HepG2 (cell line): ENCODE data around the gene WNT3. TPM values are rescaled to one million over a fixed set of nuclear protein-coding genes. Genes with fewer than 3 reads are reported as not detected.

Source experiments
- ATAC-seq: fragments of 200-7000 bp; cut with Tn5 transposase; 3 replicates; pipeline ENCODE4 v1.9.1; 2020; ENCODE audit warnings: mild to moderate bottlenecking, moderate library complexity
- BruUV-seq: library from RNA; stranded (reverse); fragments of 400-500 nt; replicated peaks from 2 replicates; lab custom pipeline; 2021; lab: Mats Ljungman, UMichigan
- CTCF ChIA-PET: fragments of 300-600 bp; formaldehyde crosslinking; extraction: SDS; loops from one replicate; lab custom pipeline; 2021; ENCODE audit warnings: low total read pairs, inconsistent platforms, low intra/inter-chr PET ratio; lab: Yijun Ruan, JAX
- POLR2A ChIA-PET: fragments of 350-600 bp; sonication (Branson Sonifier 250); formaldehyde crosslinking; loops from one replicate; lab custom pipeline; 2020; ENCODE audit warnings: antibody characterized with exemption, inconsistent platforms; lab: Yijun Ruan, JAX
- DNase-seq: peaks from one replicate; pipeline ENCODE4 v3.0.0-alpha.2; 2015; ENCODE audit warnings: low spot score
- FAIRE-seq: peaks from 3 replicates; lab custom pipeline; 2011; peaks lifted over from hg19 to GRCh38; lab: Jason Lieb, UNC
- H2AFZ ChIP-seq: one replicate; pipeline ENCODE4 v1.6.1; 2011; ENCODE audit warnings: low read length, inconsistent platforms
- H3K27ac ChIP-seq: fragments of 300-600 bp; 3 replicates; pipeline ENCODE4 v1.8.0; 2011; ENCODE audit warnings: mixed run types, mild to moderate bottlenecking, mixed read lengths, low read length, inconsistent platforms; ENCODE audit not compliant: insufficient read depth; ENCODE audit errors: extremely low read length
- H3K27me3 ChIP-seq, 2 experiments: fragments of 200-600 bp in 1 of 2; 2 replicates in 1 of 2; 3 replicates in 1 of 2; pipeline versions ENCODE4 v1.6.0 to v1.8.0; 2011; ENCODE audit warnings: low read length in 2 of 2, mild to moderate bottlenecking in 2 of 2, moderate library complexity in 2 of 2, inconsistent platforms in 1 of 2; ENCODE audit not compliant: insufficient read depth in 2 of 2, control insufficient read depth in 1 of 2
- H3K36me3 ChIP-seq, 2 experiments: fragments of 200-600 bp in 1 of 2; replicated peaks in 1 of 2; 2 replicates in 1 of 2; 3 replicates in 1 of 2; pipeline versions ENCODE4 v1.5.1 to v1.8.0; 2011; ENCODE audit warnings: low read length in 2 of 2, inconsistent platforms in 1 of 2; ENCODE audit not compliant: insufficient read depth in 2 of 2, control insufficient read depth in 1 of 2
- H3K4me1 ChIP-seq: 2 replicates; pipeline ENCODE4 v1.5.1; 2012; ENCODE audit warnings: low read length, inconsistent platforms; ENCODE audit not compliant: insufficient read depth
- H3K4me2 ChIP-seq: 2 replicates; pipeline ENCODE4 v1.6.0; 2011; ENCODE audit warnings: low read depth, low read length, inconsistent platforms
- H3K4me3 ChIP-seq, 3 experiments: fragments of 200-600 bp in 1 of 3; sonication (generic), shearing (Covaris generic) in 1 of 3; replicated peaks in 1 of 3; 2 replicates each; pipeline ENCODE4 v1.5.1; 2011 to 2016; ENCODE audit warnings: low read length in 3 of 3, inconsistent platforms in 2 of 3, low read depth in 2 of 3, mild to moderate bottlenecking in 2 of 3, control low read depth in 1 of 3, mixed read lengths in 1 of 3; ENCODE audit not compliant: insufficient read depth in 1 of 3
- H3K79me2 ChIP-seq: one replicate; pipeline ENCODE4 v1.6.1; 2011; ENCODE audit warnings: low read length, inconsistent platforms; ENCODE audit not compliant: insufficient read depth
- H3K9ac ChIP-seq: 2 replicates; pipeline ENCODE4 v1.6.0; 2011; ENCODE audit warnings: mild to moderate bottlenecking, low read depth, low read length, inconsistent platforms; ENCODE audit not compliant: insufficient read depth
- H3K9me3 ChIP-seq: 2 replicates; pipeline ENCODE4 v1.5.1; 2012; ENCODE audit warnings: mild to moderate bottlenecking, low read length
- H4K20me1 ChIP-seq: 2 replicates; pipeline ENCODE4 v1.6.0; 2011; ENCODE audit warnings: inconsistent platforms, mild to moderate bottlenecking, low read length, moderate library complexity; ENCODE audit not compliant: insufficient read depth
- E2F2 ChIP-seq: sonication (generic); formaldehyde crosslinking; IDR thresholded peaks from 2 replicates; pipeline ENCODE4 v1.4.0; 2020; ENCODE audit warnings: missing genetic modification reagents, borderline replicate concordance
- FOSL1 ChIP-seq: sonication (generic); formaldehyde crosslinking; IDR thresholded peaks from 2 replicates; pipeline ENCODE4 v1.9.0; 2021; ENCODE audit warnings: missing genetic modification reagents, borderline replicate concordance
- FOXK1 ChIP-seq: sonication (generic); formaldehyde crosslinking; IDR thresholded peaks from 2 replicates; pipeline ENCODE4 v1.4.0; 2020; ENCODE audit warnings: low read depth, missing genetic modification reagents, borderline replicate concordance
- HOXA3 ChIP-seq: sonication (generic); formaldehyde crosslinking; IDR thresholded peaks from 2 replicates; pipeline ENCODE4 v1.5.0; 2020; ENCODE audit warnings: missing genetic modification reagents
- PBX2 ChIP-seq: IDR thresholded peaks from 2 replicates; pipeline ENCODE4 v1.6.1; 2016; ENCODE audit warnings: control low read depth
- PRMT3 ChIP-seq: sonication (generic); formaldehyde crosslinking; IDR thresholded peaks from 2 replicates; pipeline ENCODE4 v1.8.1; 2022; ENCODE audit warnings: low read depth, mild to moderate bottlenecking, moderate library complexity, missing genetic modification reagents, borderline replicate concordance
- TEF ChIP-seq: sonication (generic); formaldehyde crosslinking; IDR thresholded peaks from 2 replicates; pipeline ENCODE4 v1.5.0; 2020; ENCODE audit warnings: missing genetic modification reagents
- TFAP4 ChIP-seq: sonication (generic); IDR thresholded peaks from 2 replicates; pipeline ENCODE4 v1.6.1; 2016; ENCODE audit warnings: low read depth, borderline replicate concordance
- XRCC5 ChIP-seq: fragments of 200-400 bp; formaldehyde crosslinking; optimal IDR thresholded peaks from 2 replicates; pipeline ENCODE3; 2017; ENCODE audit warnings: mild to moderate bottlenecking, low read length
- ZFP36 ChIP-seq: fragments of 150-350 bp; IDR thresholded peaks from 2 replicates; pipeline ENCODE4 v1.6.1; 2018; ENCODE audit warnings: borderline replicate concordance, low read length, low read depth; ENCODE audit not compliant: partially characterized antibody
- ZNF75D ChIP-seq: sonication (generic); formaldehyde crosslinking; IDR thresholded peaks from 2 replicates; pipeline ENCODE4 v1.8.1; 2023; ENCODE audit warnings: missing genetic modification reagents, mild to moderate bottlenecking, borderline replicate concordance
- WGBS: methylation state at CpG from one replicate; pipeline ENCODE4 v1.1.6; 2017; ENCODE audit warnings: low lambda C conversion rate; 5-methylcytosine and 5-hydroxymethylcytosine counted together
- in situ Hi-C: cut with HindIII; loops from 2 replicates; pipeline ENCODE4 v1.10.0; 2017; ENCODE audit warnings: low pct_unique_long_range_greater_than_20kb; ENCODE audit not compliant: extremely low pct_ligation_motif_present
- intact Hi-C: fragments of 100-400 bp; cut with micrococcal nuclease; formaldehyde crosslinking; loops from one replicate; pipeline ENCODE4 v1.10.0; 2022; ENCODE audit not compliant: unreplicated experiment
- polyA plus RNA-seq, 8 experiments: library from polyadenylated mRNA; depleted of rRNA in 3 of 8; stranded (reverse) in 7 of 8; unstranded in 1 of 8; fragments of >200 nt; fragmentation: Illumina TruSeq in 4 of 8; extraction: Trizol in 4 of 8; gene quantifications; 2 replicates each; pipeline versions ENCODE4 v1.2.1 to v1.2.3, GENCODE V29; 2011 to 2016; ENCODE audit warnings: low read depth in 4 of 8, missing spikeins in 1 of 8, mixed read lengths in 1 of 8; ENCODE audit not compliant: insufficient read depth in 1 of 8
- total RNA-seq, 5 experiments: library from RNA; depleted of rRNA; stranded (reverse); fragments of >200 nt; fragmentation: Illumina TruSeq; extraction: Trizol; gene quantifications; 2 replicates each; pipeline ENCODE4 v1.2.3, GENCODE V29; 2016; ENCODE audit warnings: low read depth in 1 of 5
- TF ChIP-seq, protein P1 (sequence below): IDR thresholded peaks from 2 replicates; pipeline ENCODE4 v1.6.1; 2016; ENCODE audit warnings: low read depth

The WNT3 gene
- total and polyA plus RNA-seq, 2 of the 13 experiments (the other 11 are each of a cell fraction or from before 2014, with no cell fraction given) = 8.5 to 10.3 TPM

GRCh38 chr17:46832945-46833839 lies 14.7 kb upstream of the WNT3 start:
- in situ Hi-C loops = loop anchor here (25.0 kb wide), 1 partner anchor 821 kb away; no protein-coding TSS in a partner anchor
- H3K4me3 ChIP-seq = peak overlapping the region in 1 of 3 experiments; percentile 62; a peak in 2 of 6 replicates
- no peak overlapping the region for H3K27ac ChIP-seq
- ATAC-seq (peak; percentile 67), DNase-seq (peak; percentile 57), FAIRE-seq (peak; percentile 32)
- POLR2A ChIA-PET = interaction anchor here (0.5 to 1.4 kb wide), 7 partner anchors 12 to 698 kb away, joined by 3 to 4 read pairs (median 3); no protein-coding TSS in a partner anchor
- H3K27me3 ChIP-seq = peaks cover 12 to 42% of the 10 kb centered on the region in 2 experiments
- H3K9me3 ChIP-seq = no peaks in the 10 kb centered on the region
- CTCF ChIA-PET = no interaction called here
- H3K4me1 ChIP-seq = peaks cover 26% of the 10 kb centered on the region
- intact Hi-C loops = no loop called here
- no peaks in the 10 kb centered on the region for H4K20me1 ChIP-seq
- peak overlapping the region; percentile 43; the same call in 1 of the 2 replicates for H3K9ac ChIP-seq
- H3K79me2 ChIP-seq = no peaks in the 10 kb centered on the region
- H2AFZ ChIP-seq = peak overlapping the region; percentile 78
- no TSS peak for BruUV-seq
- H3K36me3 ChIP-seq = no peaks in the 10 kb centered on the region
- 8% methylated on average over 17 of the region's 17 CpGs for WGBS
- peak overlapping the region; percentile 87 for H3K4me2 ChIP-seq
- TF ChIP-seq XRCC5 = peak; percentile 37
- TF ChIP-seq FOXK1 = peak; percentile 47; the same call in 1 of the 2 replicates
- no peak for TF ChIP-seq FOSL1 (CRISPR knock-in tag)
- TF ChIP-seq TFAP4 = peak; percentile 54; the same call in 1 of the 2 replicates
- 0 out of 2 replicates have a peak, but pooled peaks have one; percentile 30 for TF ChIP-seq ZNF75D
- TF ChIP-seq, protein P1, sequence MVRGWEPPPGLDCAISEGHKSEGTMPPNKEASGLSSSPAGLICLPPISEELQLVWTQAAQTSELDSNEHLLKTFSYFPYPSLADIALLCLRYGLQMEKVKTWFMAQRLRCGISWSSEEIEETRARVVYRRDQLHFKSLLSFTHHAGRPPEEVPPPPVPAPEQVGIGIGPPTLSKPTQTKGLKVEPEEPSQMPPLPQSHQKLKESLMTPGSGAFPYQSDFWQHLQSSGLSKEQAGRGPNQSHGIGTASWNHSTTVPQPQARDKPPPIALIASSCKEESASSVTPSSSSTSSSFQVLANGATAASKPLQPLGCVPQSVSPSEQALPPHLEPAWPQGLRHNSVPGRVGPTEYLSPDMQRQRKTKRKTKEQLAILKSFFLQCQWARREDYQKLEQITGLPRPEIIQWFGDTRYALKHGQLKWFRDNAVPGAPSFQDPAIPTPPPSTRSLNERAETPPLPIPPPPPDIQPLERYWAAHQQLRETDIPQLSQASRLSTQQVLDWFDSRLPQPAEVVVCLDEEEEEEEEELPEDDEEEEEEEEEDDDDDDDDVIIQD (CRISPR knock-in tag) = 0 out of 2 replicates have a peak, but pooled peaks have one; percentile 13
- peak; percentile 12; the same call in 1 of the 2 replicates for TF ChIP-seq PBX2 (CRISPR knock-in tag)
- TF ChIP-seq HOXA3 (CRISPR knock-in tag) = peak; percentile 93
- no peak for TF ChIP-seq ZFP36
- TF ChIP-seq TEF (CRISPR knock-in tag) = no peak
- no peak for TF ChIP-seq PRMT3 (CRISPR knock-in tag)
- TF ChIP-seq E2F2 (CRISPR knock-in tag) = 0 out of 2 replicates have a peak, but pooled peaks have one; percentile 11
